Renal cortical epithelial cell (primary cell): ENCODE data around the gene MRPS18A. TPM values are rescaled to one million over a fixed set of nuclear protein-coding genes. Genes with fewer than 3 reads are reported as not detected.
"Not testable (repeated sequence)": the region's sequence is repeated elsewhere in the genome, so short reads cannot be mapped to it uniquely, and the experiment has no call there.

Experiments
- DNase-seq: peaks from one replicate; pipeline ENCODE4 v3.0.0-alpha.2; 2011; ENCODE audit warnings: low read depth
- total RNA-seq: library from RNA; depleted of rRNA; stranded (reverse); fragments of >200 nt; gene quantifications from 2 replicates; pipeline ENCODE4 v1.2.3, GENCODE V29; 2014

MRPS18A gene
- total RNA-seq, 1 donor from 2014 or later = 35.5 TPM

GRCh38 chr6:43717389-43717788 lies 29.8 kb upstream of the MRPS18A start:
- DNase-seq = no peak

- DNase-seq = no peak
Observed at GRCh38 chr6:43716099-43716498, 28.5 kb upstream of the MRPS18A start.

GRCh38 chr6:43715056-43715788 lies 27.6 kb upstream of the MRPS18A start:
- no peak for DNase-seq

GRCh38 chr6:43714311-43715055 lies 26.9 kb upstream of the MRPS18A start:
- no peak for DNase-seq

GRCh38 chr6:43713643-43714310 lies 26.2 kb upstream of the MRPS18A start:
- no peak for DNase-seq

DNA sequence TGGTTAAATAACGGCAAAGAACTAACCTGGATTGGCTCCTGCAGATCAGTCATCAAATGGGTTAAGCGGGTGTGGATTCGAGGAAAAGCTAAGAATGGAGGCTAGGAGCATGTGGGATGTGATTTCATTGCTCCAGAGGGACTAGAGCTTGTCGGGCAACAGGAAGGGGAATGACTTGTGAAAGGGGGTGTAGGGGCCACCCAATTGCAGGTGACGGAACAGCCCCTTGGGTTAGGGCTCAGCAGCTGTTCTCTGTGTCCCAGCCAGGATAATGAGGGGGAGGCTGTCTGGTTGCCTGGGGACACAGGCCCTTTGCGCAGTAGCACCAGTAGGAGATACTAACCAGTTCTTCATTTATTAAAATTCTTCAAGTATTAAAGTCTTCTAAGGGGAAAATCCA lies 25.0 kb upstream of the MRPS18A start:
- no peak for DNase-seq

GRCh38 chr6:43710576-43710975 lies 23.0 kb upstream of the MRPS18A start:
- DNase-seq = no peak

GRCh38 chr6:43709654-43710303 lies 22.2 kb upstream of the MRPS18A start:
- no peak for DNase-seq

DNA sequence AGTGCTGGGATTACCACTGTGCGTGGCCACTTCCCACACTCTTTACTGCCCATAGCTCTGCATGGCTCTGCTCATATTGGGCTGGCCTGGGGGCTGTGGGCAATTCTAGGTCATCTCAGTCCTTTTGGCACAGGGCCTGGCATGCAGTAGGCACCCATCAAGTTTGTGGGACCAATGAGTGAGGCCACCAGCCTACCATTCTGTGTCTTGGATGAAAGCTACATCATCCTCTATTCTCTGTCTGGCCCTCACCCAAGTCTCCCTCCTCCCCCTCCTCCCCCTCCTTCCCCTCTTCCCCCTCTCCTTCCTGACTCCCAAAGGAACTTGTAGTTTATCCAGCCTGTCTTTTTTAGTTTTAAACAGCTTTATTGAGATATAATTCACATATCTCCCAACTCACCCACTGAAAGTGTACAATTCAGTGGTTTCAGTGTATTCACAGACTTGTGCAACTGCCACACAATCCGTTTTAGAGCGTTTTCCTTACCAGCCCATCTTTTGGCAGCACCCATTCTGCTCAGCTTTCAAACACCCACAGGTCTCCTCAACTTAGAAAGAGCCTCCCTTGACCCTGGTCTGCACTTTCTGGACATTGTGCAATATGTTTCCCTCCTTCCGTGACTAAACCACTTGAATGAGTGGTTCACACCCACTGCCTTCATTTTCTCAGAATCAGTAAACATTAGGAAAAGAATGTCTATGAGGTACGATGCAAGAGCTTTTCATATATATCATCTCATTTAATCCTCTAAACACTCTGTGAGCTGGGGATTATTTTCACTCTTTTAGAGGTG lies 21.5 kb upstream of the MRPS18A start:
- DNase-seq = peak; percentile 96

GRCh38 chr6:43707767-43708166 lies 20.2 kb upstream of the MRPS18A start:
- no peak for DNase-seq

GRCh38 chr6:43707269-43707668 lies 19.7 kb upstream of the MRPS18A start:
- DNase-seq = no peak

DNA sequence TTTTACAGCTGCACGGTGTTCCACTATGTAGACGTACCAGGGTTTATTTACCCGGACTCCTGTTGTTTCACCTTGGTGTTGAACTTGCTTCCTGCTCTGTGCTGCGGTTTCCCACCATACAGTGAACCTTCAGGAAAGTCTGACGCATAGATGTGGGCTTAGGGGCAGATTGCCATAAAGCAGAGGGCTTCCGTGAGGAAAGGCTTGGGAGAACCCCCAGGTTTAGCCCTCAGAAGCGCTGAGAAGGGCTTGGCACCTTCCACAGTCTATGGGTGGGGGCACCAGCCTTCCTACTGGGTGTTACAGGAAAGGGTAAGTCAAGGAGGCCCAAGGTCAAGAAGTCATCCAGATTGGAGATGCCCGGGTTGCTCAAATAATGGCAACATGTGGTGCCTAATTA lies 19.2 kb upstream of the MRPS18A start:
- no peak for DNase-seq

GRCh38 chr6:43705996-43706395 lies 18.4 kb upstream of the MRPS18A start:
- no peak for DNase-seq

DNA sequence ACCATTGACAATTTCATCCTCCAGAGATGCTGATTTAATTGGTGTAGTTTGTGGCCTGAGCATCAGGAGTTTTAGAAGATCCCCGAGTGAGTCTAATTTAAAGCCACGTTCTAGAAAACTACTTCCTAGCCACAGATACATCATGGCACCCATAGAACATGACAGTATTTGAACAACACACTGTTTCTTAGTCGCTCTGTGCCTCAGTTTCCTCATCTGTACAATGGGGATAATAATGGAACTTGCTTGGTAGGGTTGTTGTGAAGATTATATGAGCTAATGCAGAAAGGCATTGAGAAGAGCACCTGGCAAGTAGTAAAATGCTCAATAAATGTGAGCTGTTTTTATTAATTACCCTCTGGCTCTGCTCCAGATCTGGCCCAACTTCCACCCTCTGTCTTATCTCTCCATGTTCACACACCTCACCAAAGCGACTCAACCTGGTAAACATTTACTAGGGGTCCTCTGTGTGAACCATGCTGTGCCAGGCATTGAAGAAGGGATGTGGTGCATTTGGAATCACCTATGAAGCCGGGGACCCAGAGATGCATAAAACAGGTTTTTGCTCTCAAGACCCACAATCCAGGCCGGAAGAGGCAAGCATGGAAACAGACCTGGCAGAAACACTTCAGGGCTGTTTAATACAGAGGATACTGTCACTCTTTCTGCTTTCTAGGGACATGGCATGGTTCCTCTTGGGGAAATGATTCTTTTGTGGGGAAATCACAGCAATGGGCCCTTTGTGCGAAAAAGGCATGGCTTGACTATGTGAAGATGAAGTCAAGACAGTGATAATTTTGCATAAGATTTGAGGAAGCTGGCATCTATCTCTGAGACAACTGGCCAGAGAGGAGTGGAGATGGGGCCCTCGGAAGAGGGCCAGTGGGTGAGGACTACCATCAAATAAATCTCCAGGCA lies 16.2 kb upstream of the MRPS18A start:
- no peak for DNase-seq

GRCh38 chr6:43702534-43703440 lies 15.2 kb upstream of the MRPS18A start:
- DNase-seq = peak; percentile 94

GRCh38 chr6:43702171-43702533 lies 14.6 kb upstream of the MRPS18A start:
- no peak for DNase-seq

GRCh38 chr6:43700939-43701560 lies 13.5 kb upstream of the MRPS18A start:
- not testable (repeated sequence) for DNase-seq

DNA sequence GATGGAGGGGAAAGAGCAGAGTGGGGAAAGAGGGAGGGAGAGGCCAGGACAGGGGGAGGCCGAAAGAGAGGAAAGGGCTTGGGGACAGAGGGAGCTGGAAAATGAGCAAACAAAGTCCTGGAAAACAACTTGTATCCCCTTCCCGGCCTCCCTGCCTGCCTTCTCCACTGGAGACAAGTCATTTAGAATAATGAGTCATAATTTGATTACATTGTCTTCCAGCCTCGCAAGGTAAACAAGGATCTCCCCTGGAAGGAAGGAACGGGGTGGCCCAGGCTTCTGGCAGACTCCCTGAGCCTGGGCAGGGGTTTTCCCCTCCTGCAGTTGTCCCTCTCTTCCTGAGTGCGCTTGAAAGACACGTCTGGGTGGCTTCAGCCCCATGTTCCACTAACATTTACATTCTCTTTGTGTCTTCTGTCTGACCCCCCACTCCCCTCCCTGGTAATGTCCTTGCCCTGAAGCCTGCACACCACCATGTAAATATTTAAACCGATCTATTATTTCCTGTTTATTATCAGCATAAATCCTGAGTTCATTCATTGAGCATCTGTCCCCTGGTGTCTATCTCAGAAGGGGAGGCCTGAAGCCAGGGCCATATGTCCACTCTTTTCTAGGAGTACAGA lies 12.1 kb upstream of the MRPS18A start:
- peak; percentile 78 for DNase-seq
